GM21723 (cell line): ENCODE measurements around the gene RAD17.
"Not testable (repeated sequence)": the region's sequence is repeated elsewhere in the genome, so short reads cannot be mapped to it uniquely, and the experiment has no call there.

ENCODE experiments used
- ATAC-seq: cut with Tn5 transposase; IDR thresholded peaks from one replicate; pipeline ENCODE4 v1.9.1; 2021; ENCODE audit warnings: mild to moderate bottlenecking, moderate library complexity; ENCODE audit not compliant: unreplicated experiment

The RAD17 gene

GRCh38 chr5:69455428-69455988, 85.9 kb downstream of the RAD17 start:
- not testable (repeated sequence) for ATAC-seq

- ATAC-seq, result no peak
Observed at GRCh38 chr5:69462170-69462569, 92.6 kb downstream of the RAD17 start.
